Renal pelvis (tissue), 4 donors: ENCODE results near the gene SLC39A6. TPM values are rescaled to one million over a fixed set of nuclear protein-coding genes. Genes with fewer than 3 reads are reported as not detected.
"Not testable (repeated sequence)": the region's sequence is repeated elsewhere in the genome, so short reads cannot be mapped to it uniquely, and the experiment has no call there.

Experiments
- DNase-seq: peaks from one replicate; pipeline ENCODE4 v3.0.0-alpha.2; 2013
- polyA plus RNA-seq, 3 donors: library from polyadenylated mRNA; unstranded; fragments of 120-200 nt; gene quantifications; one replicate each; pipeline ENCODE4 v1.2.1, GENCODE V29; 2013; ENCODE audit not compliant: insufficient read length in 3 of 3

The SLC39A6 gene
- polyA plus RNA-seq, 3 donors, result 67.9 to 76.6 (median 73.4) TPM

DNA sequence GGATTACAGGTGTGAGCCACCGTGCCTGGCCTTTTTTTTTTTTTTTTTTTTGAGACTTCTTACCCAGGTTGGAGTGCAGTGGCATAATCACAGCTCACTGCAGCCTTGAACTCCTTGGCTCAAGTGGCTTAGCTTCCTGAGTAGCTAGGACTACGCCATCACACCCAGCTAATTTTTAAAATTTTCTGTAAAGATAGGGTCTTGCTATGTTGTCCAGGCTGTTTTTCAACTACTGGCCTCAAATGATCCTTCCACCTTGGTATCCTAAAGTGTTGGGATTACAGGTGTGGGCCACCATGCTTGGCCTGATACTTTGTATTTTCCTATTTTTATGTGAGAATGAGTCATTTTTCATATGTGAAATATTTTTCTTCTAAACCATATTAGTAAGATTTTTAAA, 14.3 kb upstream of the SLC39A6 start:
- DNase-seq, result no peak

DNA sequence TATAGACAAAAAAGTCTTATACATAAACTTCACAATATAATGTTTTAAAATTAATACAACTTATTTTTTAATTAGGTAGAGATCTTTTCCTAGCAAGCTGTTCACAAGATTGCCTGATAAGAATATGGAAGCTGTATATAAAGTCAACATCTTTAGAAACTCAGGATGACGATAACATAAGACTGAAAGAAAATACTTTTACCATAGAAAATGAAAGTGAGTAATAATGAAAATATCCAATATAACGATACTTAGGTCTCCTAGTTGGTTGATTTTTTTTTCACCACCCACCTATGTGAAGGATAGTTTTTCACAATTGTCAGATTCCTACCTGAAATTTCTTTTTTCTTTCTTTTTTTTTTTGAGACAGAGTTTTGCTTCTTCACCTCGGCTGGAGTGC, 13.6 kb upstream of the SLC39A6 start:
- DNase-seq, result no peak

DNA sequence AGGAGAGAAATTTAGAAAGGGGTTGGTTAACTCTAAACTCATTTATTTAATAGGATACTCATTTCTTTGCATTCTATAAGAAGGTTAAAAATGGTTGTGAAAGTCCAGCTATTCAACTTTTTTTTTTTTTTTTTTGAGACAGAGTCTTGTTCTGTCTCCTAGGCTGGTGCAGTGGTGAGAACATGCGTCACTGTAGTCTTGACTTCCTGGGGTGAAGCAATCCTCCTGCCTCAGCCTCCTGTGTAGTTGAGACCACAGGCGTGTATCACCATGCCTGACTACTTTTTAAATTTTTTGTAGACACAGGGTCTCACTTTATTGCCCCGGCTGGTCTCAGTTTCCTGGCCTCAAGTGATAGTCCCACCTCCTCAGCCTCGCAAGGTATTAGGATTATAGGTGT, 12.4 kb upstream of the SLC39A6 start:
- DNase-seq, result no peak

GRCh38 chr18:36139245-36139644, 10.1 kb upstream of the SLC39A6 start:
- DNase-seq, result peak; percentile 9

DNA sequence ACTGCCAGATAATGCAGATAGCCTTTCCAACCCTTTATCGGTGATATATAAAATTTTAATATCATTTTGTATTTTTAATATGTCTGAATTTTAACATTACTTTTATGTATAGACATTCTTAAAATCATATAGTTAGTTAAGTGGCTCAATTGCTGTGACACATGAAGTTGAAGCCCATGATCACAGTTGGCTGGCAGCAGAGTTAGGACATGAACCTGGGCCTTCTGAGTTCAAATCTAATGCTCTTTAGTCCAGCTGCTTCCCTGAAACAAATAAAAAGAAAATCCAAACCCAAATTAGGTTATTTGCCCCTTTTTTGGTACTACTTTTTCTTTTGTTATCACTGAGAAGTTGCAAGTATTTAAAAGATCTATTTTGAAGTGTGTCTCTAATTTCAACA, 6.1 kb upstream of the SLC39A6 start:
- DNase-seq, result no peak

- DNase-seq, result no peak
Observed at GRCh38 chr18:36132756-36133155, 3.6 kb upstream of the SLC39A6 start.

- no peak for DNase-seq
Observed at GRCh38 chr18:36131692-36132483, 2.7 kb upstream of the SLC39A6 start.

DNA sequence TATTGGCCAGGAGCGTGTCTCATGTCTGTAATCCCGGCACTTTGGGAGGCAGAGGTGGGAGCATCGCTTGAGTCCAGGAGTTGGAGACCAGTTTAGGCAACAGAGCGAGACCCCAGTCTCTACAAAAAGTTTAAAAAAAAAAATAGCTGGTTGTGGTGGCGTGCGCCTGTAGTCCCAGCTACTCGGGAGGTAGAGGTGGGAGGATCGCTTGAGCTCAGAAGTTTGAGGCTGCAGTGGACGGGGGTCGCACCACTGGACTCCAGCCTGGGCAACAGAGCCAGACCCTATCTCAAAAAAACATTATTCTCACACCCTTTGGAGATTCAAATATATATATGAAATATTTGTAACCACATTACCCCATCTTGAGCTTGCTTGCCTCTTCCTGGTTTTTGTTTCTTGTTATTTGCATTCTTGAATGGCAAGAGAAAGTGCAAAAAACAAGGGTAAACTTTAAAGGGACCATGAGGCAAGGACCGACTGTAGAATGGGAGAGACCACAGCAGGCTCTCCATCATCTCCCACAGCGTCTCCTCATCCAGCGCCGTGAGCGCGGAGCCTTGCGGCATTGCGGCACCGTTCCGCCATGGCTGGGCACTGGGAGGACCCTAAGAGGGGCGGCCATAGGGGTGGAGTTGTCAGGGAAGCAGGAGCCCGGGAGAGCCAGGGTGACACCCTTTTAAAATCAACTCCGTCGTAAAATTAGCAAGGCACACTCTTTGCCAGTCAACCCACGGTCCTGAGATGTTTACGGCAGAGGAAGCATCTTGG, 1.9 kb upstream of the SLC39A6 start:
- DNase-seq, result no peak

DNA sequence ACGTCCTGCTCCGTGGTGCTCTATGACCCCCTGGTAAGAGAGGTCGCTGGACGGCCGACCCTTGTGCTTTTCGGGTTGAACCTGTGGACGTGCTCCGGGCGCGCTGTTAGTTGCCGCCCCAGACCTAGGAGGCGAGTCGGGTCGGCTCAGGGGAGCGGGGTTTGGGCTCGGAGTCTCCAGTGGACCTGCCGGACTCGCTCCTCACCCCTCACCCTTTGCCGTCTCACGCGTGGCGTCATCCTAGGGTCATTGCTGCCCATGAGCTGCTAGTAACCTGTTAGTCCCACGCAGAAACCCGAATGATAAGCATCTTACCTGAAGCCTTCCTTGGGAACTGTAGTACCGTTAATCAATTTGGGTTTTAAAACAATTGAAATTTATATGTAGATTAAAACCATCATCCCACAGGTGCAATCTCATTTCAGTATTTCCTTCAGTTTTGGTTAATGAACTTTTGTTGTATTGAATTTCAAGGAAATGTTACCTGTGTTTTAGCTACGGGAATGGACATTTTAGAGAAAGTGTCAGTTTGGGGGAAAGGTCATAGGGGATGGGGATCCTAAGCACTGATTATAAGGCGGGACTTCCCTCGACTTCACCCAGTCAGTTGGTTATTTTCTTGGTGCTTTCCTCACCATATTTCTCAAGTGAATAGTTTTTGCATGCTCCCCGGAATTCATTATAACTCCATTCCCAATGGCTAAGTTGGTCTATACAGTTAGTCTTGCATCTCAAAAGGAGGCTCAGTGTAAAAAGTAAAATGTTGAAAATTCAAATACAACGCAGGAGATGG, 1.1 kb upstream of the SLC39A6 start:
- DNase-seq, result peak; percentile 1

DNA sequence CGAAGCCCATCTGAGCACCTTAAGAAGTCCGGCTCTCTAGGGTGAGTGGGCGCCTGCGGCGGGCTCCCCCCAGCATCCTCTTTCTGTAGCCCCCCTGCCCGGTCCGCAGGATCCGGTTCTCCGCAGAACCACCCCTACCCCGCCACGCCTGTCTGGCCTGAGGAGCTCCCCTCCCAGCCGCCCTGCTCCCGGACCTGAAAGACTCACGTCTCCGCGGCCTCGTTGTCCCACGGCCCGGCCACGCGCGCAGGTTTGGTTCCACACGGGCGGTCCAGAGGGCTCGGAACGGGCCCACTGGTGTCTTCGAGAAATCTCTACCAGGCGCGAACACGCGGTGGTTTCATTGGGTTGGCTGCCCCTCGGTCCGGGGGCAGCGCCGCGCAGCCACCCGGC, 237 bp downstream of the SLC39A6 start:
- DNase-seq, result no peak

DNA sequence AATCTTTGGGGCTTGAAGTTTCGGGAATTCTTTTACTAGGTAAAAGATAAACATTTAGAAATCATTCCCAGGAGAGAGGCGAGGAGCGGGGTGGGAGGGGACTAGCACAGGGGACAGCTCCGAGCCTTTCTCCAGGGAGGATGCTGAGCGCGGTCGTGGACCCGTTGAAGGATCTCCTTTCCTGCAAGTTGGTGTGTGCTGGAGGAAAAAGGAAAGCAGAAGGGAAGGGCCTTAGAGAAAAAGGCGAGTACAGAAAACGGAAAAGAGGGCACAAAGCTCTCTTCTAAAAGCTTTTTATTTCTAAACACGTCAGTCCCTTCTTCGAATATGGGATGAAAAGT, 640 bp downstream of the SLC39A6 start:
- DNase-seq, result peak; percentile 28

- DNase-seq, result peak; percentile 17
Observed at GRCh38 chr18:36127836-36128529, 1.2 kb downstream of the SLC39A6 start.

GRCh38 chr18:36126668-36127067, 2.5 kb downstream of the SLC39A6 start:
- no peak for DNase-seq

GRCh38 chr18:36124841-36125240, 4.3 kb downstream of the SLC39A6 start:
- no peak for DNase-seq

GRCh38 chr18:36120297-36120696, 8.8 kb downstream of the SLC39A6 start:
- no peak for DNase-seq

- not testable (repeated sequence) for DNase-seq
Observed at GRCh38 chr18:36116771-36117170, 12.4 kb downstream of the SLC39A6 start.

- DNase-seq, result no peak
Observed at GRCh38 chr18:36114738-36115137, 14.4 kb downstream of the SLC39A6 start.

- no peak for DNase-seq
Observed at GRCh38 chr18:36114251-36114650, 14.9 kb downstream of the SLC39A6 start.

DNA sequence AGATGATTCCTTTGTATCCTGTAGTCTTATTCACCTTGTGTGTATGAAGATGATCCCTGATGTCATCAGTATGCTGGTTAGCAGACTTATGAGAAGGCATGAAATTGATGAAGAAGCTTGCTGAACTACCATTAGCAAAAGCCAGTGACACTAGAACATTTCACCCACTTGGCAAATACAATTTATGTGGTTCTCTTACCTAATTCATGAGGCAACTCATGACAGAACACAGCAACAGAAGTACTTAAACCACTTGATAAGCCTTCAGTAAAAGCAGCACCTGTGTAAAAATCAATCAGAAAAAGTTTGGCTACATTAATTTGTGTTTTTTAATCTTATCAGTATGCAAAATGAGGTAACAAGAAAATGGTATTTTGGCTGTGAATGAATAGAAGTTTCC, 16.8 kb downstream of the SLC39A6 start:
- no peak for DNase-seq

- no peak for DNase-seq
Observed at GRCh38 chr18:36109737-36110136, 19.4 kb downstream of the SLC39A6 start.

DNA sequence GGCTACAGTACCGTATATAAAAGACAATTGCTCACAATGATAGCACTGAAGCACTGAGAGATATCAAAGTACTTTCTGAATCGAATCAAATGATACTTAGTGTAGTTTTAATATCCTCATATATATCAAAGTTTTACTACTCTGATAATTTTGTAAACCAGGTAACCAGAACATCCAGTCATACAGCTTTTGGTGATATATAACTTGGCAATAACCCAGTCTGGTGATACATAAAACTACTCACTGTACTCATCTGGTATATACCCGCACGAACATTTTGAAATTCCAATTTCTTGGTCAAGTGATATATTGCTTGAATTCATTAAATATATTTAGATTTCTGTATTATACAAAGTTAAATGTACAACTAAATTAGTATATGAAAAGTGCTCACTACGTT, 20.5 kb downstream of the SLC39A6 start:
- no peak for DNase-seq

GRCh38 chr18:36108196-36108595, 20.9 kb downstream of the SLC39A6 start:
- DNase-seq, result no peak
